ENCODE results near the gene CERS6. TPM values are rescaled to one million over a fixed set of nuclear protein-coding genes. Genes with fewer than 3 reads are reported as not detected.
A peak's percentile ranks its signal among the peaks of the same experiment; 100 is the strongest.

CERS6 gene
- total RNA-seq, 4 donors from 2014 or later, result 45.0 to 61.2 (median 56.4) TPM

DNA sequence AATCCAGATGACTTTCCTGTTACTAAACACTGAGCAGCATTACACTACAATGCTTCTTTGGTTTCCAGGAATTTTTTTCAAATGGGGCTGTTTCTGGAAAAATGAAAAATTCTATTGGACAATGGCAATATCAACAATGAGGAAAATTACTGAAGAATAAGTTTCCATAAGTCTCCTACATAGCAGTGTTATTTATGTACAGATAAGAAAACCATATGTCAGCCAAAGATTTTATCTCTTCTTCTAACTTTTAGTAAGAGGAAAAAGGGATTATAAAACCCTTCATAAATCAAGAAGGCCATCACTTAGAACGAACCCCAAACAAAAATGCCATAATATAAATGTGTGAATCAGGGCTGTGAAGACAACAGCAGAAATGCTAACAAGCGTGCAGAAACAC is 314.7 kb downstream of the CERS6 start:
- Histone ChIP-seq H3K9me3 (peaks cover 0 to 1% (median 0%) of the 10 kb centered on the region in 3 donors), H3K27me3 (no peaks in the 10 kb centered on the region), H3K4me1 (no peaks in the 10 kb centered on the region), H3K36me3 (peaks cover 0 to 20% of the 10 kb centered on the region in 2 donors), H3K27ac (no peak overlapping the region), H3K4me3 (no peak overlapping the region)
- no peak for TF ChIP-seq POLR2A (IDR thresholded peaks at IDR 0.05)
- TF ChIP-seq, protein P1, sequence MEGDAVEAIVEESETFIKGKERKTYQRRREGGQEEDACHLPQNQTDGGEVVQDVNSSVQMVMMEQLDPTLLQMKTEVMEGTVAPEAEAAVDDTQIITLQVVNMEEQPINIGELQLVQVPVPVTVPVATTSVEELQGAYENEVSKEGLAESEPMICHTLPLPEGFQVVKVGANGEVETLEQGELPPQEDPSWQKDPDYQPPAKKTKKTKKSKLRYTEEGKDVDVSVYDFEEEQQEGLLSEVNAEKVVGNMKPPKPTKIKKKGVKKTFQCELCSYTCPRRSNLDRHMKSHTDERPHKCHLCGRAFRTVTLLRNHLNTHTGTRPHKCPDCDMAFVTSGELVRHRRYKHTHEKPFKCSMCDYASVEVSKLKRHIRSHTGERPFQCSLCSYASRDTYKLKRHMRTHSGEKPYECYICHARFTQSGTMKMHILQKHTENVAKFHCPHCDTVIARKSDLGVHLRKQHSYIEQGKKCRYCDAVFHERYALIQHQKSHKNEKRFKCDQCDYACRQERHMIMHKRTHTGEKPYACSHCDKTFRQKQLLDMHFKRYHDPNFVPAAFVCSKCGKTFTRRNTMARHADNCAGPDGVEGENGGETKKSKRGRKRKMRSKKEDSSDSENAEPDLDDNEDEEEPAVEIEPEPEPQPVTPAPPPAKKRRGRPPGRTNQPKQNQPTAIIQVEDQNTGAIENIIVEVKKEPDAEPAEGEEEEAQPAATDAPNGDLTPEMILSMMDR (IDR thresholded peaks at IDR 0.05), result no peak
- no peak for TF ChIP-seq POLR2AphosphoS5 (IDR thresholded peaks at IDR 0.05)
- no peak for TF ChIP-seq EP300 (IDR thresholded peaks at IDR 0.05)
- no peak for ATAC-seq
- WGBS, 2 donors (ENCODE audit: low coverage in 1 of 2), result 60 to 66% methylated on average over 2 of the region's 2 CpGs

DNA sequence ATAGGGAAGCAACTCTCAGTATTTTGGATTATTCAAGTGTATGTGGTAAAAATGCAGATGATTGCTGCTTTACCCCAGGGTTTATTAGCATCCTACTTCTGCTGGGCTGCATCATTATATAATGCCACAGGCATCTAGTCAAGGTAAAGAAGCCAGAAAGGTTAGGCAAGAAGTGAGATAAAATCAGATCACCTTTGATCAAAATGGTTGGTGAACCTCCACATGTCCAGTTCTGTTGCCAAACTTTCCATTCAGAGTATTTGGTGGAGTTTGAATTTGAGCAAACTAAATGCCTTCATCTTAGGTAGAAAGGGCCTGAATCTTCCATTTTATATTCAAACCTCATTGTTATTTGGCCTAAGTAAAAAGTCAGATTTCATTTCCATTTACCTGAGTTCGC is 316.6 kb downstream of the CERS6 start:
- Histone ChIP-seq H3K9me3 (peaks cover 0 to 6% (median 0%) of the 10 kb centered on the region in 3 donors), H3K27ac (no peak overlapping the region), H3K4me1 (no peaks in the 10 kb centered on the region), H3K4me3 (no peak overlapping the region), H3K36me3 (peaks cover 0 to 20% of the 10 kb centered on the region in 2 donors), H3K27me3 (no peaks in the 10 kb centered on the region)
- no peak for ATAC-seq
- WGBS, 2 donors (ENCODE audit: low coverage in 1 of 2), result 92 to 100% methylated on average over 1 of the region's 1 CpG
- no peak for TF ChIP-seq EP300 (IDR thresholded peaks at IDR 0.05)
- TF ChIP-seq, protein P1 (IDR thresholded peaks at IDR 0.05), result no peak
- TF ChIP-seq POLR2A (IDR thresholded peaks at IDR 0.05), result no peak
- no peak for TF ChIP-seq POLR2AphosphoS5 (IDR thresholded peaks at IDR 0.05)

DNA sequence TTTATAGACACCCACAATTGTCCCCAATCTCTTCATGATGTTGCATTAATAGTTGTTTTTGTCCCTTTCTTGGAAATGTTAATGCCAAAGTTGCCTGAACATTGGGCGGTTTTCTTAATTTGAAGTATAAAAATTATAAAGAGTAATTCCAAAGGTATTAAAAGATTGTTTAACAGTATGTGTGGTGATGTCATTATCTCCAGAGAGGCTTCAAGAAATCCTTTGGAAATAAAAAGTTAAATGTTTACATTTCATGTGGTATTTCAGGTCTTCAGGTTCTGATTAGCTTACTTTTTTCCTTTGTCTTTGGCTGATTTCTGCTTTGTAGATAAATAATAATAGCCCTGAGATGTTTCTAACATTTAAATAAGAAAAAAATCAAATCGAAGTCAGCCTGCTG is 317.1 kb downstream of the CERS6 start:
- WGBS, 2 donors (ENCODE audit: low coverage in 1 of 2), result 94 to 100% methylated on average over 2 of the region's 2 CpGs
- peaks cover 0 to 6% (median 0%) of the 10 kb centered on the region in 3 donors for H3K9me3 ChIP-seq
- no peak for TF ChIP-seq EP300 (IDR thresholded peaks at IDR 0.05)
- TF ChIP-seq, protein P1 (IDR thresholded peaks at IDR 0.05), result no peak
- no peak for TF ChIP-seq POLR2A (IDR thresholded peaks at IDR 0.05)
- H3K4me1 ChIP-seq, result no peaks in the 10 kb centered on the region
- H3K36me3 ChIP-seq, result peaks cover 0 to 20% of the 10 kb centered on the region in 2 donors
- ATAC-seq, result no peak
- no peak overlapping the region for H3K27ac ChIP-seq
- H3K27me3 ChIP-seq, result no peaks in the 10 kb centered on the region
- H3K4me3 ChIP-seq, result no peak overlapping the region

DNA sequence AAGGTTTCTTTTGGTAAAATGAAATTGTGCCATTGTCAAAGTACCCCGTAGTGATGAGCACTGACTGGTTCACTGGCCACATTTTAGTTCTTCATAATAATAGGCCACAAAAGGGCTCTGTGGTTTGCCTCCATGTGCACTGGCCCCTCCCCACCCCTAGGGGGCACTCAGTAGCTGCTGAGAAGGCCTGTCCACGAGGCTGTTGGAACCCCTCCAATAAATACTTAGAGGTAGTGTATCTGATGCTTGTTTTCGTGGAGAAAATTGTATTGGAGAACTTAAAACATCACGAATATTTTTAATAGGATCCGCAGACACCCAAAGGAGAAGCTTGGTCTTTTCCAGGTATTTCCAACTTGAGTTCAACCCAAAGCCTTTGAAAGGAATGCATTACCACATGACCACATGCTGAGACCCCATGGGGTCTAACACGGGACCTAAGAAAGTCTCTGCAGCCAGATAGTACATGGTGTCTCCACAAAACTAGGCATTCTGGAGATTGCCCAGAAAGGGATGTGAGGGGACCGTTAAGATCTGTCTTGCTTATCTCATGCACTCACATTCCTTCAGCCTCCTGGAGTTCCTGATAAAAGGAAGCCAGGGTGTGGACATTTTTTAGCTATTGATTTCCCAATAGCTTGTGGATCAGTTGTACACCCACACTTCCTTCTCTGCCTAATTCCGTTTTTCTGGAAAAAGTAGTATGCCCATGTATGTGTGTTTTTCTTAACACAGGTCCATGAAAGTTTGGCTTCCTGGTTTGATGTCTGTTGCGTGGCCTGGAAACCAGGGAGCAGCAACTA is 317.8 kb downstream of the CERS6 start:
- 52 to 59% methylated on average over 7 to 9 of the region's 9 CpGs for WGBS, 2 donors (ENCODE audit: low coverage in 1 of 2)
- Histone ChIP-seq H3K36me3 (peaks cover 0 to 16% of the 10 kb centered on the region in 2 donors), H3K4me3 (no peak overlapping the region), H3K27me3 (no peaks in the 10 kb centered on the region), H3K9me3 (peaks cover 0 to 6% (median 0%) of the 10 kb centered on the region in 3 donors), H3K4me1 (no peaks in the 10 kb centered on the region), H3K27ac (no peak overlapping the region)
- TF ChIP-seq POLR2AphosphoS5 (IDR thresholded peaks at IDR 0.05) (no peak), POLR2A (IDR thresholded peaks at IDR 0.05) (no peak), EP300 (IDR thresholded peaks at IDR 0.05) (no peak)
- TF ChIP-seq, protein P1 (IDR thresholded peaks at IDR 0.05), result peak in 2 of 4 experiments; percentile 46 to 62
- ATAC-seq, result no peak

DNA sequence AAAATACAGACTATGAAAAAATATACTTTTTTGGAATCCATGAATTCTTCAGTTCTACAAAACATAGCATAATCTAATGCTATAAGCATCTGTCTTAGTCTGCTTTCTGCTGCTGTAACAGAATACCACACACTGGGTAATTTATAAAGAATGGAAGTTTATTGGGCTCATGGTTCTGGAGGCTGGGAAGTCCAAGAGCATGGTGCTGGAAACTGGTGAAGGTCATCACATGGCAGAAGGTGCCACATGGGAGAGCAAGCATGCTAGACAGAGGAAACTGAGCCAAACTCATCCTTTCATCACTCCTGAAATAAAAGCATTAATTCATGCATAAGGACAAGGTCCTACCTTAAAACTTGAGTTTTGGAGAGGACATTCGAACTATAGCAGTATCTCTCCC is 319.8 kb downstream of the CERS6 start:
- ATAC-seq, result no peak
- H3K9me3 ChIP-seq, result peaks cover 0 to 6% (median 0%) of the 10 kb centered on the region in 3 donors
- 0% methylated on average over 1 of the region's 1 CpG for WGBS, 2 donors (ENCODE audit: low coverage in 1 of 2)

More for the DNA sequence above, 319.8 kb downstream of the CERS6 start:
- Histone ChIP-seq H3K27ac (no peak overlapping the region), H3K4me3 (no peak overlapping the region), H3K36me3 (peaks cover 0 to 7% of the 10 kb centered on the region in 2 donors), H3K27me3 (no peaks in the 10 kb centered on the region), H3K4me1 (no peaks in the 10 kb centered on the region)
- no peak for TF ChIP-seq POLR2A (IDR thresholded peaks at IDR 0.05)
- TF ChIP-seq POLR2AphosphoS5 (IDR thresholded peaks at IDR 0.05), result no peak
- TF ChIP-seq, protein P1 (IDR thresholded peaks at IDR 0.05), result no peak
- no peak for TF ChIP-seq EP300 (IDR thresholded peaks at IDR 0.05)
